ENCODE results near the gene FOXS1. TPM values are rescaled to one million over a fixed set of nuclear protein-coding genes. Genes with fewer than 3 reads are reported as not detected.

FOXS1 gene
- total and polyA plus RNA-seq, 2 experiments from 2014 or later = 0.26 TPM; not detected in 1

DNA sequence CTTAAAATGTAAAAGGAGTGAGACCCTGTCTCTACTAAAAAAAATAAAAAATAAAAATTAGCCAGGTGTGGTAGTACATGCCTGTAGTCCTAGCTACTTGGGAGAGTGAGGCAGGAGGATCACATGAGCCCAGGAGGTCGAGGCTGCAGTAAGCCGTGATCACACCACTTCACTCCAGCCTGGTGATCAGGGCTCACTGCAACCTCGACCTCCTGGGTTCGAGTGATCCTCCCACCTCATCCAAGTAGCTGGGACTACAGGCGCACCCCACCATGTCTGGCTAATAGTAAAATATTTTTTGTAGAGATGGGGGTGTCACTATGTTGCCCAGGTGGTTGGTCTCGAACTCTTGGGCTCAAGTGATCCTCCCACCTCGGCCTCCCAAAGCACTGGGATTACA, 8.1 kb upstream of the FOXS1 start (continued):
- TF ChIP-seq, protein P1, sequence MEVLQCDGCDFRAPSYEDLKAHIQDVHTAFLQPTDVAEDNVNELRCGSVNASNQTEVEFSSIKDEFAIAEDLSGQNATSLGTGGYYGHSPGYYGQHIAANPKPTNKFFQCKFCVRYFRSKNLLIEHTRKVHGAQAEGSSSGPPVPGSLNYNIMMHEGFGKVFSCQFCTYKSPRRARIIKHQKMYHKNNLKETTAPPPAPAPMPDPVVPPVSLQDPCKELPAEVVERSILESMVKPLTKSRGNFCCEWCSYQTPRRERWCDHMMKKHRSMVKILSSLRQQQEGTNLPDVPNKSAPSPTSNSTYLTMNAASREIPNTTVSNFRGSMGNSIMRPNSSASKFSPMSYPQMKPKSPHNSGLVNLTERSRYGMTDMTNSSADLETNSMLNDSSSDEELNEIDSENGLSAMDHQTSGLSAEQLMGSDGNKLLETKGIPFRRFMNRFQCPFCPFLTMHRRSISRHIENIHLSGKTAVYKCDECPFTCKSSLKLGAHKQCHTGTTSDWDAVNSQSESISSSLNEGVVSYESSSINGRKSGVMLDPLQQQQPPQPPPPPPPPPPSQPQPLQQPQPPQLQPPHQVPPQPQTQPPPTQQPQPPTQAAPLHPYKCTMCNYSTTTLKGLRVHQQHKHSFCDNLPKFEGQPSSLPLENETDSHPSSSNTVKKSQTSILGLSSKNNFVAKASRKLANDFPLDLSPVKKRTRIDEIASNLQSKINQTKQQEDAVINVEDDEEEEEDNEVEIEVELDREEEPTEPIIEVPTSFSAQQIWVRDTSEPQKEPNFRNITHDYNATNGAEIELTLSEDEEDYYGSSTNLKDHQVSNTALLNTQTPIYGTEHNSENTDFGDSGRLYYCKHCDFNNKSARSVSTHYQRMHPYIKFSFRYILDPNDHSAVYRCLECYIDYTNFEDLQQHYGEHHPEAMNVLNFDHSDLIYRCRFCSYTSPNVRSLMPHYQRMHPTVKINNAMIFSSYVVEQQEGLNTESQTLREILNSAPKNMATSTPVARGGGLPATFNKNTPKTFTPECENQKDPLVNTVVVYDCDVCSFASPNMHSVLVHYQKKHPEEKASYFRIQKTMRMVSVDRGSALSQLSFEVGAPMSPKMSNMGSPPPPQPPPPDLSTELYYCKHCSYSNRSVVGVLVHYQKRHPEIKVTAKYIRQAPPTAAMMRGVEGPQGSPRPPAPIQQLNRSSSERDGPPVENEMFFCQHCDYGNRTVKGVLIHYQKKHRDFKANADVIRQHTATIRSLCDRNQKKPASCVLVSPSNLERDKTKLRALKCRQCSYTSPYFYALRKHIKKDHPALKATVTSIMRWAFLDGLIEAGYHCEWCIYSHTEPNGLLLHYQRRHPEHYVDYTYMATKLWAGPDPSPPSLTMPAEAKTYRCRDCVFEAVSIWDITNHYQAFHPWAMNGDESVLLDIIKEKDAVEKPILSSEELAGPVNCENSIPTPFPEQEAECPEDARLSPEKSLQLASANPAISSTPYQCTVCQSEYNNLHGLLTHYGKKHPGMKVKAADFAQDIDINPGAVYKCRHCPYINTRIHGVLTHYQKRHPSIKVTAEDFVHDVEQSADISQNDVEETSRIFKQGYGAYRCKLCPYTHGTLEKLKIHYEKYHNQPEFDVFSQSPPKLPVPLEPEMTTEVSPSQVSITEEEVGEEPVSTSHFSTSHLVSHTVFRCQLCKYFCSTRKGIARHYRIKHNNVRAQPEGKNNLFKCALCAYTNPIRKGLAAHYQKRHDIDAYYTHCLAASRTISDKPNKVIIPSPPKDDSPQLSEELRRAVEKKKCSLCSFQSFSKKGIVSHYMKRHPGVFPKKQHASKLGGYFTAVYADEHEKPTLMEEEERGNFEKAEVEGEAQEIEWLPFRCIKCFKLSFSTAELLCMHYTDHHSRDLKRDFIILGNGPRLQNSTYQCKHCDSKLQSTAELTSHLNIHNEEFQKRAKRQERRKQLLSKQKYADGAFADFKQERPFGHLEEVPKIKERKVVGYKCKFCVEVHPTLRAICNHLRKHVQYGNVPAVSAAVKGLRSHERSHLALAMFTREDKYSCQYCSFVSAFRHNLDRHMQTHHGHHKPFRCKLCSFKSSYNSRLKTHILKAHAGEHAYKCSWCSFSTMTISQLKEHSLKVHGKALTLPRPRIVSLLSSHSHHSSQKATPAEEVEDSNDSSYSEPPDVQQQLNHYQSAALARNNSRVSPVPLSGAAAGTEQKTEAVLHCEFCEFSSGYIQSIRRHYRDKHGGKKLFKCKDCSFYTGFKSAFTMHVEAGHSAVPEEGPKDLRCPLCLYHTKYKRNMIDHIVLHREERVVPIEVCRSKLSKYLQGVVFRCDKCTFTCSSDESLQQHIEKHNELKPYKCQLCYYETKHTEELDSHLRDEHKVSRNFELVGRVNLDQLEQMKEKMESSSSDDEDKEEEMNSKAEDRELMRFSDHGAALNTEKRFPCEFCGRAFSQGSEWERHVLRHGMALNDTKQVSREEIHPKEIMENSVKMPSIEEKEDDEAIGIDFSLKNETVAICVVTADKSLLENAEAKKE (CRISPR knock-in tag; IDR thresholded peaks at IDR 0.05) = no peak
- TF ChIP-seq CREB1 (CRISPR knock-in tag; IDR thresholded peaks at IDR 0.05; ENCODE audit: low read depth) = no peak
- TF ChIP-seq EZH2phosphoT487 (IDR thresholded peaks at IDR 0.05; ENCODE audit: unreplicated experiment) = no peak
- no peak for TF ChIP-seq EZH2 (IDR thresholded peaks at IDR 0.05; ENCODE audit: low read depth, unreplicated experiment)
- TF ChIP-seq NANOG (IDR thresholded peaks at IDR 0.05; ENCODE audit: borderline replicate concordance) = no peak
- TF ChIP-seq ZNF331 (CRISPR knock-in tag; IDR thresholded peaks at IDR 0.05; ENCODE audit: low read depth) = no peak
- TF ChIP-seq STAT1 (IDR thresholded peaks at IDR 0.05; ENCODE audit: unreplicated experiment) = no peak
- no peak for TF ChIP-seq ZNF114 (CRISPR knock-in tag; IDR thresholded peaks at IDR 0.05)
- no peak for TF ChIP-seq JUNB (IDR thresholded peaks at IDR 0.05; ENCODE audit: unreplicated experiment)
- TF ChIP-seq, protein P2, sequence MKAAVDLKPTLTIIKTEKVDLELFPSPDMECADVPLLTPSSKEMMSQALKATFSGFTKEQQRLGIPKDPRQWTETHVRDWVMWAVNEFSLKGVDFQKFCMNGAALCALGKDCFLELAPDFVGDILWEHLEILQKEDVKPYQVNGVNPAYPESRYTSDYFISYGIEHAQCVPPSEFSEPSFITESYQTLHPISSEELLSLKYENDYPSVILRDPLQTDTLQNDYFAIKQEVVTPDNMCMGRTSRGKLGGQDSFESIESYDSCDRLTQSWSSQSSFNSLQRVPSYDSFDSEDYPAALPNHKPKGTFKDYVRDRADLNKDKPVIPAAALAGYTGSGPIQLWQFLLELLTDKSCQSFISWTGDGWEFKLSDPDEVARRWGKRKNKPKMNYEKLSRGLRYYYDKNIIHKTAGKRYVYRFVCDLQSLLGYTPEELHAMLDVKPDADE (IDR thresholded peaks at IDR 0.05) = no peak
- TF ChIP-seq POLR2AphosphoS5 (IDR thresholded peaks at IDR 0.05; ENCODE audit: low read depth) = no peak
- TF ChIP-seq, protein P3, sequence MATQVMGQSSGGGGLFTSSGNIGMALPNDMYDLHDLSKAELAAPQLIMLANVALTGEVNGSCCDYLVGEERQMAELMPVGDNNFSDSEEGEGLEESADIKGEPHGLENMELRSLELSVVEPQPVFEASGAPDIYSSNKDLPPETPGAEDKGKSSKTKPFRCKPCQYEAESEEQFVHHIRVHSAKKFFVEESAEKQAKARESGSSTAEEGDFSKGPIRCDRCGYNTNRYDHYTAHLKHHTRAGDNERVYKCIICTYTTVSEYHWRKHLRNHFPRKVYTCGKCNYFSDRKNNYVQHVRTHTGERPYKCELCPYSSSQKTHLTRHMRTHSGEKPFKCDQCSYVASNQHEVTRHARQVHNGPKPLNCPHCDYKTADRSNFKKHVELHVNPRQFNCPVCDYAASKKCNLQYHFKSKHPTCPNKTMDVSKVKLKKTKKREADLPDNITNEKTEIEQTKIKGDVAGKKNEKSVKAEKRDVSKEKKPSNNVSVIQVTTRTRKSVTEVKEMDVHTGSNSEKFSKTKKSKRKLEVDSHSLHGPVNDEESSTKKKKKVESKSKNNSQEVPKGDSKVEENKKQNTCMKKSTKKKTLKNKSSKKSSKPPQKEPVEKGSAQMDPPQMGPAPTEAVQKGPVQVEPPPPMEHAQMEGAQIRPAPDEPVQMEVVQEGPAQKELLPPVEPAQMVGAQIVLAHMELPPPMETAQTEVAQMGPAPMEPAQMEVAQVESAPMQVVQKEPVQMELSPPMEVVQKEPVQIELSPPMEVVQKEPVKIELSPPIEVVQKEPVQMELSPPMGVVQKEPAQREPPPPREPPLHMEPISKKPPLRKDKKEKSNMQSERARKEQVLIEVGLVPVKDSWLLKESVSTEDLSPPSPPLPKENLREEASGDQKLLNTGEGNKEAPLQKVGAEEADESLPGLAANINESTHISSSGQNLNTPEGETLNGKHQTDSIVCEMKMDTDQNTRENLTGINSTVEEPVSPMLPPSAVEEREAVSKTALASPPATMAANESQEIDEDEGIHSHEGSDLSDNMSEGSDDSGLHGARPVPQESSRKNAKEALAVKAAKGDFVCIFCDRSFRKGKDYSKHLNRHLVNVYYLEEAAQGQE (IDR thresholded peaks at IDR 0.05; ENCODE audit: unreplicated experiment) = no peak
